NCI-H82 treated with DMSO at 0.1 percent for 48 hours (cell line): ENCODE data around the gene MMP17.

Experiments
- DNase-seq: peaks from one replicate; lab custom pipeline; 2025; ENCODE audit not compliant: unreplicated experiment; lab: John Stamatoyannopoulos, UW

Gene MMP17

DNA sequence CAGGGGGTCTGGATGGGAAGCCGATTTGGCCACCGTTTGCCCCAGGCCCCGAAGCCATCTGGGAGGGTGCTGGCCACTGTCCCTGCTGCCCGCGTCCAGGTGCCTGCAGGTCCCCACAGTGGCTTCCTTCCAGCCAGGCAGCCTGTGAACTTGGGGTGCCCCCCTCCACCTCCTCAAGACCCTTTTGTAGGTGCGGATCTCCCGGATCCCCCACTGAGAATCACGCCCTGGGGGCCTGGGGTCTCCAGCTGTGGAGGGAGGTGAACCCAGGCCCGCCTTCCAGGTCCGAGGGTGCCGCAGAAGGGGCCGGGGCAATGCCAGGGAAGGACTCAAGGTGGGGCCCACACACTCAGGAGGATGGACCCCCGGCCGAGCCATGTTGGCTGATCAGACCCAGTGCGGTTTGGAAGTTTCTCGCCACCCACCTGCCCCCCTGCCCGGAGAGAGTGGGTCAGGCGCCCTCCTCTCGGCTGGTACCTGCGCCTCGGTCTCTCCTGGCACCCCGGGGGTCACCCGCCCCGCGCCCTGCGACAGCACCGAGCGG, 1.7 kb downstream of the MMP17 start:
- DNase-seq: no peak

DNA sequence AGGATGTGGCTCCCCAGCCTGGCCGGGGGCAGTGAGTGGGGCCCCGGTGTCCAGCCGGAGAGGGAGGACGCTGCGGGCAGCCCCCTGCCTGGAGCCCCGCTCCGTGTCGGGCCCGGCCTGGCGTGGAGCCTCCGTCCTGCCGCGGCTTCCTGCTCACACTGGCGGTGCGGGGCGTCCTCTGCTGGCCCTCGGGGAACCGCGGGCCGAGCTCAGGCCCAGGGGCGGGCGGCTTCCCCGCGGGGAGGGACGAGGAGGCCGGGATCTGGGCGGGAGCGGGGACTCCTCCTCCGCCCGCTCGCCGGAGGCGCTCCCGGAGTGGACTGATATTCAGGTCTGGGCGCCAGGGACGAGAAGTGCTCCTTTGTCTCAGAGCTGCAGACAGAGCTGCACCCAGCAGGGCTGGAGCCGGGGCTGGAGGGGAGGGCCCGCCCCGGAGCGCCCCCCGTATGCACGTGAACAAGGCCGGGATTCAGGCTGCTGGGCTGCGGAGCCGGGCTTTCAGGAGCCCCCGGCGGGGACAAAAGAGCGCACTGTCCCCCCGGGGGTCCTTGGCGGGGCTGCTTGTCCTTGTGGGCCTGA, 2.2 kb downstream of the MMP17 start:
- peak; percentile 11 for DNase-seq

DNA sequence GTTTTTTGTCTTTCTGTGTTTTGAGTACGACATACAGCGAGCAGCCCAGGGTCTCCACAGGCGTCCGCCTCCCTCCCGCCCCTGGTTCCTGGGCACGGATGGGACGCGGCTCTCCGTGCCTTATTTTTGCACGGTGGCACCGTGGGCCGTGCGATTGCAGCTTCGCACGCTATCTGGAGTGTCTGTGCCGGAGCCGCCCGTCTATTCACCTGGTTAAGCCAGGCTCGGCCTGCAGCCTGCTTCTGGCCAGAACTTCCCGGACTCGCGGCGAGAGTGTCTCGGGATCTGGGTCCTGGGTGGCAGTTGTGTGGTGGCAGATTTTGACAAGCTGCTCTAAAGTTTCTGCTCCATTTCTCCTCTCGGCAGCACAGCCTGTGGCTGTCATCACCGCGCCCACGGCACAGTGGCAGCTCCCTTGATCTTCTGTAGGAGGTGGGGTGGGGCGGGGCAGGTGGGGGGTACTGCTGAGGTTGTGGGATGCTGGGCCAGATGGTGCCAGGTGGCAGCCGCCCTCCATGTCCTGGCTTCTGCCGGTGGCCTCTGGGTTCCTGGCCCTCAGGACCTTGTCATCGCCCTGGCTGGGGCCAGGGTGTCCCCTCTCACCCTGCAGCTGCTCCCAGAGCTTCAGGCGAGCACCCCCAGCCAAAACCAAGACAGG, 2.9 kb downstream of the MMP17 start:
- DNase-seq: no peak

DNA sequence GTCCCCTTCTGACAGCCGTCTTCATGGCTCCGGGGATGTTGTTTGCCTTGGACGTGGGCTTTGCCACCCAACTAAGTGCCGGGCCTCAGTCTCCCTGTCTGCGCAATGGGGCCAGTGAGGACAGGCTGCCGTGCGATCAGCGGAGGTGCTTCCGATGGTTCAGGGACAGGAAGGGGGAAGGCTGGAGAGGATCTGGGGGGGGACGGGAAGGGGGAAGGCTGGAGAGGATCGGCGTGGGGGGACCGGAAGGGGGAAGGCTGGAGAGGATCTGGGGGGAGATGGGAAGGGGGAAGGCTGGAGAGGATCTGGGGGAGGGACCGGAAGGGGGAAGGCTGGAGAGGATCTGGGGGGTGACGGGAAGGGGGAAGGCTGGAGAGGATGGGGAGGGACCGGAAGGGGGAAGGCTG, 3.4 kb downstream of the MMP17 start:
- DNase-seq: no peak

DNA sequence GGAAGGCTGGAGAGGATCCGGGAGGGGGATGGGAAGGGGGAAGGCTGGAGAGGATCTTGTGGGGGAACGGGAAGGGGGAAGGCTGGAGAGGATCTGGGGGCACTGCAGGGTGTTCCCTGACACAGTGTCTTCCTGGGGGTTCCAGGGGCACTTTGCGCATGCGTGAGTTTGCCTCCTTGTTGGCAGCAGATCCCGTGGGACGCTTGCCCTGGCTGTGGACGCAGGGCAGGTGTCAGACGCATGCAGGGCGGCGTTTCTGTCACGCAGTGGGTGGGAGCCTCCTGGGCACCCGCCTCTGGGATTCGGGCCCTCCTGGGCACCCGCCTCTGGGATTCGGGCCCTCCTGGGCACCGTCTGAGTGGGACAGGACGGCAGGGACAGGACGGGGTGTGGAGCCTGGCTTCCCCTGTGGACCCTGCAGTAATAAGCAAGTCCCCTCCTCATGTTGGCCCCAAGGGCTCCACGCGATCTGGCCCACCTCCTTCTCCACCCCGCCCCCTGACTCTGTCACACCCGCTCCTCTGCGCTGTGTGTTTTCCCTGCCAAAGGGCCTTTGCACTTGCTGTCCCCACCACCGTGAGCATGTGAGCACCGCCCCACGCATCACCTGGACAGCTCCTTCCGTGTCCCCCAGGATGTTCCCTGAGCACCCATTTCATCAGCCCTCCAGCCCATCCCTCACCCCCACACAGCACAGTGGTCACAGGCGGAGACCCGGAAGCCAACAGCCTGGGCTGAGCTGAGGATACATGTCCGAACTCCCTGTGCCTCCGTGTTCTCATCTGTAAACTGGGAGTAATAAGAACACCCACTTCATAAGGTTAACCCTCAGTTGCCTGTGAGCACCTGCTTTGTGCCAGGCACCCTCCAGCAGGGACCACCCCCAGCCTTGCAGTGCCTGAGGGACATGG, 4.4 kb downstream of the MMP17 start:
- no peak for DNase-seq

DNA sequence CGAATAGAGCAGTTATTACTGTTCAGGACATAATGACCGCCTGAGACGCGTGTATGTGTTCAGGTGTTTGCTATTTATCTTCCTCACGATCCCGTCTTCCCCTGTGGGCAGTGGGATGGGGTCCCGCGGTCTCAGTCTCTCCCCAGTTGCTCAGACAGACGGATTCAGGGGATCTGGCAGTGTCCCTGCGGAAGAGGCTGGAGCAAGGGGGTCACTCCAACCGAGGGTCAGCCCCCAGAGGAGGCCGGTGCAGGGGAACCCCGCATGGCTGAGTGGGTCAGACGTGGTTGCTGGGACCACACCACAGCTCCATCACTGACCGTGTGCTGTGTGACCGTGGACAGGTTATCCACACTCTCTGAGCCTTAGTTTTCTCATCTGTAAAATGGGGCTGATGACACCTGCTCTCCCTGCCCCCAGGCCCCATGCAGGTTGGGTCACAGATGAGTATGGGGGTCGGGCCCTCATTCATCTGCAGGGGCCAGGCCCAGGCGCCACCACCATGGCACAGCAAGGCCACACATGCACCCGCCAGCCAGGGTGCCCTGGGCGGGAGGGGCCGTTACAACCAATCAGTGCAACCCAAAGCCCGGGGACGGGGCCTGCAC, 5.2 kb downstream of the MMP17 start:
- no peak for DNase-seq

DNA sequence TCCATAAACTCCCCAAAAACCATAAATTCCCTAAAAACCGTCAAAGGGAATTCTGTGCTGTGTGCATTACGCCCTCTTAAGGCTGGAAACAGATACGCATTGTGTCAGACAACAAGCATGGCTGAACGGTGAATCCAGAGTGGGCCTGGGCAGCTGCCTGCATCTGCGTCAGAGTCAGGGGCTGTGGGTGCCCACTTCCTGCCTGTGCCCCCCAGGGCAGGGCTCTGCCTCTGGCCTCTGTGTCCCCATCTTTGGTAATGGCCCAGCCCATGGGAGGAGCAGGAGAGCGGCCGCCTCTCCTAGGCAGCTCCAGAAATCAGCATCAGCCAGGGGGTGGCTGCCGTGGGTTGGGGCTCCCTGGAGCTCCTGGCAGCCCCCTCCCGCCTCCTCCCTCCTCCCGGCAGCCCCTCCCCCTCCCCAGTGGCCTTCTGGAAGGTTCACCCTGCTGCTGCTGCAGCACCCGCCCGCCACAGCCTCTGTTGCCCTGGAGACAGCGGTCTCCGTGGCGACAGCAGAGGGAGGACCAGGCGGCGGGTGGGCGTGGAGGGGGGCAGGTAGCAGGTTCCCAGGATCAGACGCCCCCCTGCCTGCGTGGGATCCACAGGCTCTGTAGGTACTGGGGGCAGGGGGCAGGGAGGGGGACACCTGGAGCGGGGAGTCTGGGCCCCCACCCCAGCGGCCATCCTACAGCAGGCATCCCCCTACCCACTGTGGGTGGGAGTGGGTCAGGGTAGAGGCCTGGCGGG, 5.9 kb downstream of the MMP17 start:
- no peak for DNase-seq

DNA sequence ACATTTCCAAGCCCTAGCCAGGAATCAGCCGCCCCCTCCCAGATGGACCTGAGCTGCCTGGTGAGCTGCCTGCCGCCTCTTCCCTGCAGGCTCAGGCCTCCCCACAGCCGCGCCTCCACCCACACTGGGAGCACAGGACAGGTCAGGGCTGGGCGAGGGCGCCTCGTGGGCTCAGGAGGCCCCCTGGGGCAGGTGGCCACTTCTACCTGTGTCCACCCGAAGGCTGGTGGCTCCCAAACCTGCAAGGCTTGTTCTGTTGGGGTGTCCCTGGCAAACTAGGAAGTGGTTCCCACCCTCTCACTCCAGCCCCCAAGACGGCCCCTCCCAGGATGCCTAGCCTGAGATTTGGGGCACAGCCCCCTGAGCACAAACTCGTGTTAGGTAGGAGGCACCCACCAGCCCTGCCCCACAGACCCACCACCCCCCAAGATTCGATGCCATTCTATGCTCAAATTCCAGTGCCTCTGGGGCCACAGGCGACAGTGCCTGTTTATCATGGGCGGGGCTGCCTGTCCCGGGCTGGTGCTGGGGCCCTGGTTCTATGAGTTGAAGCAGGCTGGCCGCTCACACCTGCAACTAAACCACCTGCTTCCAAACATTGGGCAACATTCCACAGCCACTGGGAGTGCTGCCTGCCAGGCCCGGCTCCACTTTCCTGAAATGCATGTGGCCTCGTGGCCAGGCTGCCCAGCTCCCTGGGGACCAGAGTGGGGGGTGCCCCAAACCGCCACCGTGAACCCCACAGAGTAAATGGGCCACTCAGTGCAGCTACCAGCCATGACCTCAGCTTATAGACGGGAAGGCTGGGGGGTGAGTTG, 6.8 kb downstream of the MMP17 start:
- no peak for DNase-seq

DNA sequence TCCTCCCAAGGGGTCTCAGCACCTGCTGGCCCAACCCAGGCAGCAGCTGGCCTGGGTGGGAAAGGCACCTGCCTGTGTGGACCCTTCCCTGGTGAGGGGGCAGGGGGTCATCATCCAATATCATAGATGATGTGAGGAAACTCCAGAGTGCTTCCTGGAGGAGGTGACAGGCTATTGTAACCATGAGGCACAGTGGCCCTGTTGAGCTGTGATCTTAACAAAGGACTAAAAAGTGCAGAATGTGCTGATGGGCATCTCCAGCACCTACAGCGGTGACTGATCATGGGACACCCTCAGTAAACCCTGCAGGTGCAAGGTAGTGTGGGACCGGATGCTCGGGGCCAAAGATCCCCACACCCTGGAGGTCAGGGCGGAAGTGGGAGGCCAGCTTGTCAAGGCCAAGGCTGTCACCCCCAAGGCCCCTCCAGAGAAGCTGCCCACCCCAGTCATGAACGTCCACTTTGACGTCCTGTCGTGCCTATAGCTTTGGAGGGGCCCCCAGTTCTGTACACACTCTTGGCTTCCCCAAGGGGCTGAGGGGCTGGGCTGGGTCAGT, 7.5 kb downstream of the MMP17 start:
- no peak for DNase-seq

DNA sequence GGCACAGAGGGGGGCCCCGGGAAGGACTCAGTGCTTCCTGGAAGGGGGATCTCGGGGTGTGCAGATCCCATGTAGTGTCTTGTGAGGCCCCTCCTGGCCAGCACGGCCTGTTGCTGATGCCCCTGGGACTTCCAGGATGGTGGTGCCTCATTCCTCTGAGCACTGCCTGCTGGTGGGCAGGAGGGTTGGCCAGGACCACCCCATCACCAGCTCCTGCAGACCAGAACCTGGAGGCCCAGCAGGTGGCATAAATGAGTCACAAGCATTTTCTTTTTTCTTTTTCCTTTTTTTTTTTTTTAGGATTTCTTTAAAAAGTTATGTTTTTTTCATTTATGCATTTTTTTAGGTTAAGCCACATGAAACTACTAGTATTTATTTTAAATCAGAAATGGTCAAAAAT, 8.0 kb downstream of the MMP17 start:
- DNase-seq: no peak

DNA sequence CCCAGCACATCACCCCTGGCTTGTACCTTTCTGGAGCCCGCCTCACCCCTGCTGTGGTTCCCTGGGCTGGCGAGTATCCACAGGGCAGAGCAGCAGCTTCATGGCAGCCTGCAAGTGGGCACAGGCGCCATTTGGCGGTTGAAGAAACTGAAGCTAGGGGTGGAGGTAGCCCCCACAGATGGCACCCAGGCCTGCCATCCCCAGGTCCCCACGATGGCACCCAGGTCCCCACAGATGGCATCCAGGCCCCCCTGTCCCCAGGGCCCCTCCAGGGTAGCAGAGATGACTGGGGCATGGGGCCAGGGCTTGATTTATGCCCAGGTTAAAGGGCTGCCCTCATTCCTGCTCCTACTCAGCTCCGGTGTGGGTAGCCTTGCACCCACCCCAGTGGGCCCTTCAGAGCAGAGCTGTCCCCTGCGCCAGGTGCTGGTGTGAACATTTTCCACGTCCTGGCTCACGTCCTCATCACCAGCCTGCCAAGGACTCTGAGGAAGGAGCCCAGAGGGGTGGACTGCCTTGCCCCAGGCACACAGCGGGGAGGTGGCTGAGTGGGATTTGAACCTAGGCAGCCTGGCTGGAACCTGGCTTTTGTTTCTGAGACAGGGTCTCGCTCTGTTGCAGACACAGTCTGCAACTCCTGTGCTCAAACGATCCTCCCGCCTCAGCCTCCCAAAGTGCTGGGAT, 8.7 kb downstream of the MMP17 start:
- no peak for DNase-seq

DNA sequence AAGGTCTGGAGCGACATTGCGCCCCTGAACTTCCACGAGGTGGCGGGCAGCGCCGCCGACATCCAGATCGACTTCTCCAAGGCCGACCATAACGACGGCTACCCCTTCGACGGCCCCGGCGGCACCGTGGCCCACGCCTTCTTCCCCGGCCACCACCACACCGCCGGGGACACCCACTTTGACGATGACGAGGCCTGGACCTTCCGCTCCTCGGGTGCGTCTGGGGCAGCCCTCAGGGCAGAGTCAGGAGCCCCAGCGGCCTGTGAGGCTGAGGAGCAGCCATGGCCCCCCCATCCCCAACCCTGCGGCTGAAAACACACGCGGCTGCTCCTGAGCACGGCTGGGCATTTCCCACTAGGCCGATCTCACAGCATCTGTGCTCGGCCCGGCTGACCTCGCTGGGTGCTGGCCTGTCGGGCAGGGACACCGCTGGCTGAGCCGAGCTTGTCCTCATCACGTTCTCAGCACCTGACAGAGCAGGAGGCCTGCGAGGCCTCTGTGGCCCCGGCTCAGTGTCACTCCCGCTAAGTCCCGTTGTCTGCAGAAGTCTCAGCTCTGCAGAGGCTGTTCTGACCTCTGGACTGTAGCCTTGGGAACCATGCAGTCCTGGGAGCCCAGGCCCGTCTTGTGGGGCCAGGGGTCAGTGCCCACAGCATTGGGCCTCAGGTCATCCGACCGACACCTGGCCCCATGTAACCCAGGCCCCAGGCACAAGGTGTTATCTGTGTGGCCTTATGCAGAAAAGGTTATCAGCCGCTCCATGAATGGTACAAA, 12.6 kb downstream of the MMP17 start:
- no peak for DNase-seq

DNA sequence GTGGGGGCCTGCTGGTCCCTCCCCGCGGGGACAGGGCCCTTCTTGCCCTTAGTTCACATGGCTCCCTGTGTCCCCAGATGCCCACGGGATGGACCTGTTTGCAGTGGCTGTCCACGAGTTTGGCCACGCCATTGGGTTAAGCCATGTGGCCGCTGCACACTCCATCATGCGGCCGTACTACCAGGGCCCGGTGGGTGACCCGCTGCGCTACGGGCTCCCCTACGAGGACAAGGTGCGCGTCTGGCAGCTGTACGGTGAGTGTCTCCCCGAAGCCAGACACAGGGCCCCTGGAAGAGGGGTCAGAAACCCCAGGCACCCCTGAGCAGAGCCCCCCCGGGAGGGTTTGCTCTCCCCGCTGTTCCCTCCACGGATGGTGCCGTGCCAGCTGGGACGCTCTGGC, 13.4 kb downstream of the MMP17 start:
- DNase-seq: no peak

DNA sequence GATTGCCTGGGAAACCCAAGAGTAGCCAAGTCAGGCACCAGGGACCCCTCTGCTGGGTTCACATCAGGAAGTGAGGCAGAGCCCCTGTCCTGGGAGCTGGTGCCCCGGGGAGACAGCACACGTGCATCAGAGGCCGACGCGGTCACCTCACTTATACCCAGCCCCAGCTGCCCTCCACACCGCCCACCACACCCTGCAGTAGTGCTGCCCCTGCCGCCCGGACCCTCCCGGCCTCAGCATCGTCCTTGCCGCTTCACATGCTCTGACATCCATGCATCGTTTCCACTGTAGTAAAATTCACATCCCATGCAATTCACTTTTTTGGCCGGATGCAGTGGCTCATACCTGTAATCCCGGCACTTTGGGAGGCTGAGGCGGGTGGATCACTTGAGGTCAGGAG, 14.0 kb downstream of the MMP17 start:
- no peak for DNase-seq

DNA sequence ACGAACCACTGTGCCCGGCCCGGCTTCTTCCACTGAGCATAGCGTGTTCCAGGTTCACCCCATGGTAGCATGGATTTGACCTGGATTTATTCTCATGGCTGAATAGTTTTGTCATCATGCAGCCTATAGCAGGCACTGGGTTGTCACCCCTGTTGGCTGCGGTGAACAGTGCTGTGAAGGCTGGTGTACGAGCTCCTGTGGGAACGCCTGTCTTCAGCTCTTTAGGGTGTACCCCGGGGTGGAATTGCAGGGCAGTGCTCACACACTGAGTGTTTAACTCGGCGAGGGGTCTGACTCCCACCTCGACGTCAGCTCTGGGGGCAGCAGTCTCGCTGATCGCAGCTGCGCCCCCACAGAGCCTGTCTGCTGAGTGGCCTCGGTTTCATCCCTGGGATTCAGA, 15.3 kb downstream of the MMP17 start:
- DNase-seq: no peak

DNA sequence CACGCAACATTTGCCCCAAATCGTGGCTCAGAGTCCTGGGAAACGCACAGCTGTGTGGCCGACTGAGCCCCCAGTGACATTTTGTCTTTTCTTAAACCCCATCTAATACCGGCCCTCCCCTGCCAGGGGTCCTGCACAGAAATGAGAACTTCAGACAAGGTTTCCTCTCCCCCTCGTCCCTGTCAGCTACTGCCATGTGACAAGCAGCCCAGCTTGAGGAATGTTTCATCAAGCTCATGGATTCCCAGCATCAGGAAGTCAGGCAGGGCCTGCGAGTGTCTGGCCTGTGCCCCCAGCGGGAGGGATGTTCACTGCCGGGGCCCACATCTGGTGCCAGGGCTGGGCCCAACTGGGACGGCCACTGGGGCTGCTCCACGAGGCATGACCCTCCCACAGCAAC, 15.9 kb downstream of the MMP17 start:
- DNase-seq: no peak

DNA sequence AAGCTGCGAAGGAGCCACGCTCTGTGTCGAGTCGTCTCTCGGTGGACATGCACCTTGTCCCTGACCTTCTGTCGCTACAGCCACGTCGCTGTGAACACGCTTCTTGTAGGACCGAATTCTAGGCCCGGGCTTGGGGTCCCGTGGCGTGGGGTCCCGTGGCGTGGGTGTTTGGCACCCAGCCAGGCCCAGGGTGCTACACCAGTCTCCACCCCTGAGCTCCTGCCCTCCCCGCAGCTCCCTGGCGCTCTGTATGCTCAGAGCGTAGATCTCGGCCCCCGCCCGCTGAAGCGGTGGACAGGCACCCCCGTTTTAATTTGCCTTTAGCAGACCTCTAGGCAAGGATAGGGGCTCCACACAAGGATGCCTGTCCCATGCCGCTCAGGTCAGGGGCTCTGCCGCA, 16.5 kb downstream of the MMP17 start:
- DNase-seq: no peak

DNA sequence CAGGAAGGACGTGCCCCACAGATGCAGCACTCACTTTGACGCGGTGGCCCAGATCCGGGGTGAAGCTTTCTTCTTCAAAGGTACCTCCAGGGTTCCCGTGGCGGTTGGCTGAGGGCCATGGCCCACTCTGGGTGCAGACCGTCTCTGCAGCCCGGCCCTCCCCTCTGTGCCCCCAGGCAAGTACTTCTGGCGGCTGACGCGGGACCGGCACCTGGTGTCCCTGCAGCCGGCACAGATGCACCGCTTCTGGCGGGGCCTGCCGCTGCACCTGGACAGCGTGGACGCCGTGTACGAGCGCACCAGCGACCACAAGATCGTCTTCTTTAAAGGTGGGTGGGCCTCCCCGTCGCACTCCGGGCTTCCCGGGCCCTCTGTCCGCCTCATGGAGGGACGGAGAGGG, 16.9 kb downstream of the MMP17 start:
- DNase-seq: no peak
